SJCRH30 (cell line): Measurements from ENCODE around the gene RARB. TPM values are rescaled to one million over a fixed set of nuclear protein-coding genes. Genes with fewer than 3 reads are reported as not detected.

Experiments used
- DNase-seq, 2 experiments: peaks; one replicate each; pipeline ENCODE4 v3.0.0-alpha.2; 2015 to 2020
- H3K27ac ChIP-seq: fragments of 250-450 bp; sonication (Bioruptor Pico); 2 replicates; pipeline ENCODE4 v1.5.1; 2020; ENCODE audit warnings: mild to moderate bottlenecking, moderate library complexity
- H3K27me3 ChIP-seq: fragments of 250-450 bp; sonication (Bioruptor Pico); 2 replicates; pipeline ENCODE4 v1.5.1; 2020; ENCODE audit warnings: mild to moderate bottlenecking, moderate library complexity
- H3K36me3 ChIP-seq: fragments of 250-450 bp; sonication (Bioruptor Pico); 2 replicates; pipeline ENCODE4 v1.5.1; 2020; ENCODE audit warnings: mild to moderate bottlenecking, moderate library complexity
- H3K4me1 ChIP-seq: fragments of 250-450 bp; sonication (Bioruptor Pico); 2 replicates; pipeline ENCODE4 v1.5.1; 2020; ENCODE audit warnings: mild to moderate bottlenecking, moderate library complexity
- H3K4me3 ChIP-seq: fragments of 250-450 bp; sonication (Bioruptor Pico); 2 replicates; pipeline ENCODE4 v1.5.1; 2020; ENCODE audit warnings: mild to moderate bottlenecking, moderate library complexity
- H3K9me3 ChIP-seq: fragments of 250-450 bp; sonication (Bioruptor Pico); replicated peaks from 2 replicates; pipeline ENCODE4 v1.5.1; 2020; ENCODE audit warnings: mild to moderate bottlenecking, moderate library complexity
- total RNA-seq: library from RNA; depleted of rRNA; stranded (reverse); fragments of >200 nt; shearing (Covaris generic); gene quantifications from 2 replicates; pipeline ENCODE4 v1.2.3, GENCODE V29; 2014

RARB gene
- total RNA-seq, 1 experiment from 2014 or later, result 0.18 TPM

DNA sequence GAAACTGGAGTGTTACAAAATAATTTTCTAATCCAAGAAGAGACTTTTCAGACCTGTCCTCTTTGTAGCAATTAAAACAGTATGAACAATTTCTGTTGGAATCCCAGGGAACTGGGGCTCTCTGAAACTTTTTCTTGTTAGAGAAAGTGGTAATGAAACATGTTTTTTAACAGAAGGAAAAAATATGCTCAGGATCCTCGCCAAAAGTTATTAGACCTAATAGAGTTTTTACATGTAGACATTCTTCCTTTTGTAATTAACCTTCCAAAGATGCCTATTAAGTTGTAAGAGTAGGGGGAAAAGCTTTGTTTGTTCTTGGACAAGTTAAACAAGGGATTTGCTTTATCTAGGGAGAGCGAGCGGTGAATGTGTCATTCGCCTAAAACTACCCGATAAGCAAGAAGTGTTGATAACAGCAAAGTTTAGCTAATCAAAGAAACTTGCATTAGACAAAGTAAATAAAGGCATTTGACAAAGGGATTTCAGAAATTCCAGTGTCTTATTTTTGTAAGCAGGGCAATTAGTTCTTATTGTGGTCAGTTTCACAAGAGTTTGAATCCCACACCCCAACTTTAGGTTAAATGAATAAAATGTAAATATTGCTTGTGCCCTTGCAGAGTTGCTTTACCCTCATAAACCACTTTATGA lies 2.3 kb downstream of the RARB start:
- Histone ChIP-seq H3K27me3 (peaks cover 26% of the 10 kb centered on the region), H3K36me3 (no peaks in the 10 kb centered on the region), H3K4me1 (no peaks in the 10 kb centered on the region), H3K9me3 (no peaks in the 10 kb centered on the region), H3K27ac (no peak overlapping the region), H3K4me3 (no peak overlapping the region)
- no peak for DNase-seq

DNA sequence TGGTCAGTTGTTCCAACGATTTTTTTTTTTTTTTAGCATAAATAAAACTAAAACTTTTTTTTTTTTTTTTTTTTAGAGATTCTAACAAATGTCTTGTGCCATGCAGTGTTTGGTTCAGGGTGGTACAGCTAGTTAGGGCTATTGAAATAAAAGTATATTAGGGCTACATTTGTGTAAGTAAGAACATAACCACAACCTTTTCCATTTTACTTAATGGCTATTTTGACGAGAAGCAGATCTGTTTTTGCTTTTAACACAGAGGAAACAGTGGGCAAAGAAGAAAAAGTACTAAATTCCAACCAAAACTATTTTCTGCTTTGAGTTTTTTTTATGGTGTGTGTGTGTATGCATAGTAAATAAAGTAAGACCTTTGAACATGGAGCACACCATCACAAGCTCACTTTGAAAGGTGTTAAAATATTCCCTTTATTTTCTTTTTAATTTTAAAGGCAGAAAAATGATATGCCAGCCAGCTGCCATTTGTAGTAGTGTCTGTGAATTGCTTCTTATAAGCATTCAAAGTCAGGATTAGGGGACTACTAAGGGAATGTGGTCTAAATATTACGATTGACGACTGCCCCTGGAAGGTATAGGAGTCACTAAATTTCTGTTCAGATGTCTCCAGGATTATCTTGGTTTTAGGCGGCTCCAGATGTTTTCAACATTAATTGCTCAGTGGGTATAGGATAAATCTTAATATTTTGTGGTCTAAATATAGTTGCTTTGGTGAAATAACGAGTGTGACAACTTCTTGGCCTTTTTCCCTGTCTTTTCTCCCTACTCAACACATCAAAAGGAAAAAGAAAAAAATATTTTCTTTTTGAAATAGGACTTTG lies 3.1 kb downstream of the RARB start:
- DNase-seq, result no peak
- H3K27ac ChIP-seq, result no peak overlapping the region
- H3K4me3 ChIP-seq, result no peak overlapping the region
- H3K36me3 ChIP-seq, result no peaks in the 10 kb centered on the region
- no peaks in the 10 kb centered on the region for H3K9me3 ChIP-seq
- no peaks in the 10 kb centered on the region for H3K4me1 ChIP-seq
- peaks cover 26% of the 10 kb centered on the region for H3K27me3 ChIP-seq

DNA sequence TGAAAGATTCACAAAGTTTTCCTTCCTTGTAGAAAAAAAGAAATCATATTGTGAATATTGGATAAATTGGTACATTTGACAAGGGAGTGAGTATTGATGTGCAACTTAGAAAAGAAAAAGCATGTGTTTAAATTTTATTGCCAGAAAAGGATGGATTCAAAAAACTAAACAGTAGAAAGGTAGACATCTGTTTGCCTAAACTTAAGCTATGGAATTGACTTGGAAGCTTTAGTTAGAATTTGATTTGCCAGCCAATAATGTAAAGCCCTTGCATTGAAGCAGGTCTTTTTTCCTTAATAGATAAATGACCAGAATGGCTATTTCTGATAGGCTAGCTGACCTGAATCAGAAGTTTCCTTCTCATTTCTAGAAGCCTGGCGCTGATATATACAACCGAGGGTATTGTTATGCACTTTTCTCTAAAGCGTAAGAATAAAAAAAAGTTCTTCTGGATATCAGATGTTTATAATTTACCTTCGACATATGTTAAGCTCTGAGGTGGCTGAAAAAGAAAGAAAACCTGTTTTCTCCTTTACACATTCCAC lies 4.2 kb downstream of the RARB start:
- Histone ChIP-seq H3K4me3 (no peak overlapping the region), H3K36me3 (no peaks in the 10 kb centered on the region), H3K4me1 (no peaks in the 10 kb centered on the region), H3K27me3 (peaks cover 26% of the 10 kb centered on the region), H3K27ac (no peak overlapping the region), H3K9me3 (no peaks in the 10 kb centered on the region)
- no peak for DNase-seq

DNA sequence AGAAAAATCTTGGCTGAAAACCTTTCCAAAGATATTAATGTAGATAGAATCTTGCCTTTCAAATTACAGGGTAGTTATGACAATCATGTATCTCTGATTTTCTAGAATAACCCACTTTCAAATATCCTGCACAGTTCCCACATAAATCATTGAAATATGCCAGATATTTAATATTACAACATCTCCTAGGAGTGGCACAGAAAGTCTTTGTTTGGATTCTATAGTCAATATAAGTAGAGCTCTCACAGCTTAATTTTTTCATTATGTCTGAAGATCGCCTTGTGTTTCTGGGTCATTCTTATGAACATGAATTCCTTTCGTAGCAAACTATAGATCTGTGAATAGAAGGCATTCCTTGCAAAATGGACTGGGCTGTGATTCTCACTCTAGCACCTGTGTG lies 5.0 kb downstream of the RARB start:
- Histone ChIP-seq H3K36me3 (no peaks in the 10 kb centered on the region), H3K27ac (no peak overlapping the region), H3K4me3 (no peak overlapping the region), H3K4me1 (no peaks in the 10 kb centered on the region), H3K27me3 (peaks cover 19% of the 10 kb centered on the region), H3K9me3 (no peaks in the 10 kb centered on the region)
- DNase-seq, result no peak

DNA sequence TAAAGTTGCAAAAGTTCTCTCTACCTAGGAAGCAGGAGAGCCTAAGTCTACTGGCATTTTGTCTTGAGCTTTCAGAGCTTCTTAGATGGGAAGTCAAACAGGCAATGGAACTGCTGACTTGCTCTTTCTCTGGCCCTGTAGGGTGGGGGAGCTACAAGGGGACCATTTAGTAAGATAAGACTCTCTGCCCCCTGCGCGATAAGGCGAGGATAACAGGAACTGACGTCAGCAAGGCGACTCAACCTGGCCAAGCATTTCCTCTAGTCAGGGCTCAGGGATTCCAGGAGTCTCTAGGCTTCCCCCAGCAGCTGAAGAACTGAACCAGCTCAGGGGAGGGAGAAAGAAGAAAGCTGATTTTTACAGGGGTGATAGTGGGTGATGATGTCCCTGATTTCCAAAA lies 5.8 kb downstream of the RARB start:
- Histone ChIP-seq H3K9me3 (no peaks in the 10 kb centered on the region), H3K27ac (no peak overlapping the region), H3K4me3 (no peak overlapping the region), H3K4me1 (no peaks in the 10 kb centered on the region), H3K36me3 (no peaks in the 10 kb centered on the region), H3K27me3 (peaks cover 12% of the 10 kb centered on the region)
- no peak for DNase-seq

GRCh38 chr3:25437953-25438352 lies 9.9 kb downstream of the RARB start:
- no peak overlapping the region for H3K27ac ChIP-seq
- no peaks in the 10 kb centered on the region for H3K36me3 ChIP-seq
- H3K27me3 ChIP-seq, result no peaks in the 10 kb centered on the region; the same call in 1 of the 2 replicates
- H3K4me1 ChIP-seq, result no peaks in the 10 kb centered on the region
- no peaks in the 10 kb centered on the region for H3K9me3 ChIP-seq
- H3K4me3 ChIP-seq, result no peak overlapping the region
- no peak for DNase-seq

GRCh38 chr3:25438791-25439555 lies 10.9 kb downstream of the RARB start:
- Histone ChIP-seq H3K9me3 (no peaks in the 10 kb centered on the region), H3K27ac (no peak overlapping the region), H3K36me3 (no peaks in the 10 kb centered on the region), H3K4me3 (no peak overlapping the region), H3K27me3 (no peaks in the 10 kb centered on the region; the same call in 1 of the 2 replicates), H3K4me1 (no peaks in the 10 kb centered on the region)
- no peak for DNase-seq

DNA sequence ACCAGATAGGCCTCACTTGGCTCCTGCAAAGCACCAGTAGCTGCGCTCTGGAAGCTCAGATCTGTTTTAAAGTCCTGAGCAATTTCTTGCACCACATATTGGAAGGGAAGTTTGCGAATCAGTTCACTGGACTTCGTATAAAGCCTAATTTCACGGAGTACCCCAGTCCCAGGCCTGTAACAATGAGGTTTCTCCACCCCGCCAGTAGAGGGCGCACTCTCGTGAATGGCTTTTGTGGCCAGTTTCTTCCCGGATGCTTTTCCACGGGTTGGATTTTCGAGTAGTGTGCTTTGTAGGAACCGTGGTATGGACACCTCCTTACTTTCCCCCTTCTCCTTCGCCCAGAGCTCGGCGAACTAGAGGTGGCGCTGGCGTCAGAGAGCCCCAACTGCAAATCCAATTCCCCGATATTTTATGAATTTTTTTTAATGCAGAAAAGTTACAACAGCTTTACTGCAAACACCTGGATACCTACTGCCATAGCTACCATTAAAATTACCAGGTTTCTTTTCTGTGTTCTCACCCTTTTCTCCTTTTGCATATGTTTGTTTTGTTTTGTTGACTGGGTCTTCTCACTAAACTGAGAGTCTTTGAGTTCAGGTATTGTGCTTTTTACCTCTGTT lies 13.3 kb downstream of the RARB start:
- Histone ChIP-seq H3K36me3 (no peaks in the 10 kb centered on the region), H3K27ac (no peak overlapping the region), H3K4me3 (no peak overlapping the region), H3K4me1 (no peaks in the 10 kb centered on the region), H3K27me3 (no peaks in the 10 kb centered on the region), H3K9me3 (no peaks in the 10 kb centered on the region)
- peak; percentile 26 to 53 for DNase-seq

GRCh38 chr3:25442486-25442885 lies 14.4 kb downstream of the RARB start:
- no peaks in the 10 kb centered on the region for H3K27me3 ChIP-seq
- H3K4me3 ChIP-seq, result no peak overlapping the region
- no peak overlapping the region for H3K27ac ChIP-seq
- H3K9me3 ChIP-seq, result no peaks in the 10 kb centered on the region
- H3K36me3 ChIP-seq, result no peaks in the 10 kb centered on the region
- DNase-seq, result no peak
- H3K4me1 ChIP-seq, result no peaks in the 10 kb centered on the region

DNA sequence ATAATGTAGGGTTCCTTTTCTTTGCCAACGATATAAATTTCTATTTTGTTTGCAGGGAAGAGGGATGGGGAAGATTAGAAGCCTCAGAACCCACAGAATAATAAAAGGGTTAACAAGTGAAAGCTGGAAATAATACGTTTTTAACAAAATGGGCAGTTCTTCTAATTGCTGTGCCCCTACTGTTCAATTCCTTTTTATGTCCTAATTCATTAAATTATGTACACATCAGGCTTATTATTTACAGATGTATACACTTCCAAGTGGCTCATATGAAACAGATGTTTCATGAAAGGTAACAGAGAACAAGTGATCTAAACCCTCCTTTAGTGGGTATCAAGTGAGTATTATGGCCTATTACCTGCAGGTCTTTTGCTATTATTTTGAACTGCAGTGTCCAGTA lies 16.2 kb downstream of the RARB start:
- no peaks in the 10 kb centered on the region for H3K9me3 ChIP-seq
- DNase-seq, result no peak
- H3K36me3 ChIP-seq, result no peaks in the 10 kb centered on the region
- no peaks in the 10 kb centered on the region for H3K27me3 ChIP-seq
- no peaks in the 10 kb centered on the region for H3K4me1 ChIP-seq
- H3K27ac ChIP-seq, result no peak overlapping the region
- no peak overlapping the region for H3K4me3 ChIP-seq

DNA sequence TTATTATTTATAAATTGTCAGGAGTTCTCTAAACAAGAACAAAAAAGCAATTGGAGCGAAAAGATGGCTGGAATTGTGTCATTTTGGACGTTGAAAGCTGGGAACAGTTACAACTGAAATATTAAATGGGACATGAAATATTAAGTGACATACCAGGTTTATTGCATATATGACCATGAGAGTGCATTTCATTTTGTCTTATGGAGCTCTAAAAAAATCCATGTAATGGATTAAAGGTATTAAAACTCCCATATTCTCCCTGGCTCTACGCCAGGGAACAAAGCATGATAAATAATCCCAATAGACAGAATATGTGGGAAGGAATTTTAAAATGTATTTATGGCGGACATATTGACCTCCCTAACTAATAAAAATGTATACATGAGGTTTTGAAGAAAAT lies 17.7 kb downstream of the RARB start:
- DNase-seq, result no peak
- Histone ChIP-seq H3K27me3 (no peaks in the 10 kb centered on the region), H3K4me3 (no peak overlapping the region), H3K27ac (no peak overlapping the region), H3K4me1 (no peaks in the 10 kb centered on the region), H3K36me3 (no peaks in the 10 kb centered on the region), H3K9me3 (no peaks in the 10 kb centered on the region)

GRCh38 chr3:25447285-25447684 lies 19.2 kb downstream of the RARB start:
- Histone ChIP-seq H3K27me3 (peaks cover 6% of the 10 kb centered on the region; the same call in 1 of the 2 replicates), H3K27ac (no peak overlapping the region), H3K9me3 (no peaks in the 10 kb centered on the region), H3K36me3 (no peaks in the 10 kb centered on the region), H3K4me3 (no peak overlapping the region), H3K4me1 (no peaks in the 10 kb centered on the region)
- DNase-seq, result no peak

DNA sequence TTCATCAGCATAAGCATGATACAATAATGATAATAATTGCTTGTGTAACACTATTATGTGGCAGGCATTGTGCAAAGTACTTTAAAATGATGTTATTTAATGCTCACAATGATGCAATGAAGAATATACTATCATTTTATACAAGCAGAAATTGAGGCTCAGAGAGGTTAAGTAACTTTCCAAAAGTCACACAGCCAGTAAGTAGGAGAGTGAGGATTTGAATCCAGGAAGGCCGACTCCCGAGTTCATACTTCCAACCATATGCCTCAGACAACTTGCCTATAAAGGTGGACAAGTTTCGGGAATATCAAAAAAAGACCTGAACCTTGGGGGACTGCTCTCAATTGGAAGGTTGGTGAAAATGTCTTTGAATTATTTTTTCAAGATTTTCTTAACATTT lies 19.9 kb downstream of the RARB start:
- no peaks in the 10 kb centered on the region for H3K4me1 ChIP-seq
- no peak overlapping the region for H3K4me3 ChIP-seq
- H3K27me3 ChIP-seq, result peaks cover 11% of the 10 kb centered on the region; the same call in 1 of the 2 replicates
- DNase-seq, result no peak
- no peaks in the 10 kb centered on the region for H3K36me3 ChIP-seq
- H3K9me3 ChIP-seq, result no peaks in the 10 kb centered on the region
- no peak overlapping the region for H3K27ac ChIP-seq
